Urothelium cell line (cell line): ENCODE results near the gene HOXA3.

Experiments used
- DNase-seq: peaks from one replicate; pipeline ENCODE4 v3.0.0; 2011; ENCODE audit warnings: low spot score, mixed read lengths
- FAIRE-seq: peaks from 2 replicates; lab custom pipeline; 2011; peaks lifted over from hg19 to GRCh38; lab: Jason Lieb, UNC

HOXA3 gene

GRCh38 chr7:27145914-27146412, 6.4 kb downstream of the HOXA3 start:
- DNase-seq (no peak), FAIRE-seq (no peak)

GRCh38 chr7:27145165-27145913, 7.0 kb downstream of the HOXA3 start:
- no peak for FAIRE-seq
- no peak for DNase-seq

GRCh38 chr7:27144781-27145164, 7.6 kb downstream of the HOXA3 start:
- DNase-seq, result no peak
- FAIRE-seq, result no peak

GRCh38 chr7:27143950-27144780, 8.2 kb downstream of the HOXA3 start:
- DNase-seq, result no peak
- FAIRE-seq, result peak; percentile 46

- peak; percentile 94 for DNase-seq
- peak; percentile 87 for FAIRE-seq
Observed at GRCh38 chr7:27143023-27143949, 9.1 kb downstream of the HOXA3 start, which contains the start of gene HOXA5. Gene HOXA5, minus strand, starts transcription at chr7:27143681. Its CDS starts 74 bp downstream, at chr7:27143607.

- no peak for DNase-seq
- peak; percentile 73 for FAIRE-seq
Observed at GRCh38 chr7:27142580-27143022, 9.8 kb downstream of the HOXA3 start.

GRCh38 chr7:27141923-27142579, 10.3 kb downstream of the HOXA3 start:
- DNase-seq (no peak), FAIRE-seq (no peak)

- DNase-seq (no peak), FAIRE-seq (no peak)
Observed at GRCh38 chr7:27141137-27141922, 11.1 kb downstream of the HOXA3 start.

- FAIRE-seq, result no peak
- DNase-seq, result no peak
Observed at GRCh38 chr7:27140126-27140857, 12.1 kb downstream of the HOXA3 start.

- no peak for DNase-seq
- FAIRE-seq, result no peak
Observed at GRCh38 chr7:27139334-27140125, 12.9 kb downstream of the HOXA3 start.

- DNase-seq (no peak), FAIRE-seq (no peak)
Observed at GRCh38 chr7:27138985-27139333, 13.4 kb downstream of the HOXA3 start.

- no peak for FAIRE-seq
- no peak for DNase-seq
Observed at GRCh38 chr7:27138472-27138871, 13.9 kb downstream of the HOXA3 start.

GRCh38 chr7:27137640-27138315, 14.6 kb downstream of the HOXA3 start:
- DNase-seq, result no peak
- no peak for FAIRE-seq

- DNase-seq (no peak), FAIRE-seq (no peak)
Observed at GRCh38 chr7:27134392-27134791, 18.0 kb downstream of the HOXA3 start.

- no peak for FAIRE-seq
- no peak for DNase-seq
Observed at GRCh38 chr7:27133409-27134231, 18.8 kb downstream of the HOXA3 start.

GRCh38 chr7:27132978-27133377, 19.4 kb downstream of the HOXA3 start:
- FAIRE-seq (no peak), DNase-seq (no peak)

- DNase-seq (no peak), FAIRE-seq (no peak)
Observed at GRCh38 chr7:27132214-27132613, 20.2 kb downstream of the HOXA3 start.
